PC-3 (cell line): Measurements from ENCODE around the gene EID3. TPM values are rescaled to one million over a fixed set of nuclear protein-coding genes. Genes with fewer than 3 reads are reported as not detected.

Experiments used
- ATAC-seq: fragments of 200-7000 bp; cut with Tn5 transposase; 2 replicates; pipeline ENCODE4 v1.9.1; 2020; ENCODE audit warnings: mild to moderate bottlenecking, moderate library complexity
- BruUV-seq: library from RNA; stranded (reverse); fragments of 400-500 nt; replicated peaks from 2 replicates; lab custom pipeline; 2021; lab: Mats Ljungman, UMichigan
- CTCF ChIA-PET: fragments of 300-600 bp; sonication (Branson Sonifier 250); formaldehyde crosslinking; loops from one replicate; lab custom pipeline; 2022; ENCODE audit warnings: antibody characterized with exemption; lab: Charles Lee
- POLR2A ChIA-PET: fragments of 300-600 bp; sonication (Branson Sonifier 250); formaldehyde crosslinking; loops from one replicate; lab custom pipeline; 2022; ENCODE audit warnings: antibody characterized with exemption; ENCODE audit not compliant: unreplicated experiment; lab: Charles Lee
- DNase-seq: peaks from one replicate; pipeline ENCODE4 v3.0.0-alpha.2; 2015
- H2AFZ ChIP-seq: fragments of 300-600 bp; sonication (generic); 2 replicates; pipeline ENCODE4 v1.6.0; 2016; ENCODE audit warnings: antibody characterized with exemption, low read length
- H3F3A ChIP-seq: fragments of 300-600 bp; sonication (generic); one replicate; pipeline ENCODE4 v1.6.0; 2017; ENCODE audit warnings: antibody characterized with exemption, low read length, control low read depth, mild to moderate bottlenecking; ENCODE audit not compliant: unreplicated experiment
- H3K27ac ChIP-seq: fragments of 300-600 bp; sonication (generic); 2 replicates; pipeline ENCODE4 v1.5.1; 2016; ENCODE audit warnings: mild to moderate bottlenecking, low read length
- H3K27me3 ChIP-seq: fragments of 300-600 bp; sonication (generic); 2 replicates; pipeline ENCODE4 v1.6.1; 2016; ENCODE audit warnings: low read length, mixed read lengths
- H3K36me3 ChIP-seq: fragments of 300-600 bp; sonication (generic); 2 replicates; pipeline ENCODE4 v1.6.1; 2016; ENCODE audit warnings: low read depth, mixed run types, low read length, mixed read lengths
- H3K4me1 ChIP-seq: fragments of 300-600 bp; sonication (generic); 2 replicates; pipeline ENCODE4 v1.5.1; 2016; ENCODE audit warnings: low read length; ENCODE audit not compliant: insufficient read depth
- H3K4me2 ChIP-seq: fragments of 300-600 bp; sonication (generic); 2 replicates; pipeline ENCODE4 v1.6.0; 2016; ENCODE audit warnings: low read length
- H3K4me3 ChIP-seq: fragments of 300-600 bp; sonication (generic); 2 replicates; pipeline ENCODE4 v1.5.1; 2016; ENCODE audit warnings: mild to moderate bottlenecking, low read length, mixed read lengths
- H3K79me2 ChIP-seq: fragments of 300-600 bp; sonication (generic); 2 replicates; pipeline ENCODE4 v1.6.1; 2017; ENCODE audit warnings: low read length, mixed read lengths
- H3K9ac ChIP-seq: fragments of 300-600 bp; sonication (generic); 2 replicates; pipeline ENCODE4 v1.6.0; 2016; ENCODE audit warnings: mild to moderate bottlenecking, low read length
- H3K9me2 ChIP-seq: fragments of 300-600 bp; sonication (generic); replicated peaks from 2 replicates; pipeline ENCODE4 v1.6.1; 2016; ENCODE audit warnings: mixed run types, low read length, mixed read lengths
- H3K9me3 ChIP-seq: fragments of 300-600 bp; sonication (generic); 2 replicates; pipeline ENCODE4 v1.6.1; 2016; ENCODE audit warnings: low read length, mixed read lengths
- H4K20me1 ChIP-seq: fragments of 300-600 bp; sonication (generic); 2 replicates; pipeline ENCODE4 v1.6.1; 2016; ENCODE audit warnings: low read length, mixed read lengths
- EZH2 ChIP-seq: fragments of 300-600 bp; sonication (generic); IDR thresholded peaks from one replicate; pipeline ENCODE4 v1.6.1; 2017; ENCODE audit warnings: antibody characterized with exemption, mild to moderate bottlenecking, low read length; ENCODE audit not compliant: unreplicated experiment
- EZH2phosphoT487 ChIP-seq: fragments of 300-600 bp; sonication (generic); IDR thresholded peaks from 2 replicates; pipeline ENCODE4 v1.6.1; 2018; ENCODE audit warnings: mild to moderate bottlenecking, antibody characterized with exemption, low read length, borderline replicate concordance
- intact Hi-C: fragments of 100-400 bp; cut with micrococcal nuclease; formaldehyde crosslinking; loops from 2 replicates; pipeline ENCODE4 v1.9.0; 2023
- total RNA-seq: library from RNA; depleted of rRNA; stranded (reverse); fragments of >200 nt; gene quantifications from 2 replicates; pipeline ENCODE4 v1.2.3, GENCODE V29; 2014
- TF ChIP-seq, protein P1 (sequence below): fragments of 300-600 bp; sonication (generic); conservative IDR thresholded peaks from 2 replicates; pipeline ENCODE4 v1.5.1; 2017; ENCODE audit warnings: antibody characterized with exemption, low read depth, mild to moderate bottlenecking, low read length

Gene EID3
- total RNA-seq, 1 experiment from 2014 or later, result 9.8 TPM

- Histone ChIP-seq H4K20me1 (peaks cover 88% of the 10 kb centered on the region), H3K4me1 (peaks cover 54% of the 10 kb centered on the region), H3K9ac (no peak overlapping the region), H2AFZ (no peak overlapping the region), H3K9me3 (no peaks in the 10 kb centered on the region), H3F3A (peaks cover 13% of the 10 kb centered on the region), H3K36me3 (peaks cover 79% of the 10 kb centered on the region), H3K79me2 (peaks cover 100% of the 10 kb centered on the region), H3K4me3 (no peak overlapping the region), H3K9me2 (no peaks in the 10 kb centered on the region), H3K27me3 (no peaks in the 10 kb centered on the region), H3K27ac (peak overlapping the region; percentile 22), H3K4me2 (peak overlapping the region; percentile 6; the same call in 1 of the 2 replicates)
- DNase-seq, result no peak
- no peak for ATAC-seq
- TF ChIP-seq EZH2phosphoT487, result no peak
- TF ChIP-seq, protein P1, sequence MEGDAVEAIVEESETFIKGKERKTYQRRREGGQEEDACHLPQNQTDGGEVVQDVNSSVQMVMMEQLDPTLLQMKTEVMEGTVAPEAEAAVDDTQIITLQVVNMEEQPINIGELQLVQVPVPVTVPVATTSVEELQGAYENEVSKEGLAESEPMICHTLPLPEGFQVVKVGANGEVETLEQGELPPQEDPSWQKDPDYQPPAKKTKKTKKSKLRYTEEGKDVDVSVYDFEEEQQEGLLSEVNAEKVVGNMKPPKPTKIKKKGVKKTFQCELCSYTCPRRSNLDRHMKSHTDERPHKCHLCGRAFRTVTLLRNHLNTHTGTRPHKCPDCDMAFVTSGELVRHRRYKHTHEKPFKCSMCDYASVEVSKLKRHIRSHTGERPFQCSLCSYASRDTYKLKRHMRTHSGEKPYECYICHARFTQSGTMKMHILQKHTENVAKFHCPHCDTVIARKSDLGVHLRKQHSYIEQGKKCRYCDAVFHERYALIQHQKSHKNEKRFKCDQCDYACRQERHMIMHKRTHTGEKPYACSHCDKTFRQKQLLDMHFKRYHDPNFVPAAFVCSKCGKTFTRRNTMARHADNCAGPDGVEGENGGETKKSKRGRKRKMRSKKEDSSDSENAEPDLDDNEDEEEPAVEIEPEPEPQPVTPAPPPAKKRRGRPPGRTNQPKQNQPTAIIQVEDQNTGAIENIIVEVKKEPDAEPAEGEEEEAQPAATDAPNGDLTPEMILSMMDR, result no peak
- TF ChIP-seq EZH2, result no peak
- intact Hi-C loops, result loop anchor here (10.0 kb wide), 1 partner anchor 245 kb away; the partner anchor contains the start of gene GLT8D2
- ChIA-PET POLR2A (interaction anchor here (0.5 to 0.6 kb wide), 3 partner anchors 86 to 207 kb away, joined by 3 to 6 read pairs (median 6); no protein-coding TSS in a partner anchor), CTCF (no interaction called here)
- BruUV-seq, result no TSS peak
Measured at GRCh38 chr12:104299842-104300481, 3.6 kb upstream of the EID3 start.

DNA sequence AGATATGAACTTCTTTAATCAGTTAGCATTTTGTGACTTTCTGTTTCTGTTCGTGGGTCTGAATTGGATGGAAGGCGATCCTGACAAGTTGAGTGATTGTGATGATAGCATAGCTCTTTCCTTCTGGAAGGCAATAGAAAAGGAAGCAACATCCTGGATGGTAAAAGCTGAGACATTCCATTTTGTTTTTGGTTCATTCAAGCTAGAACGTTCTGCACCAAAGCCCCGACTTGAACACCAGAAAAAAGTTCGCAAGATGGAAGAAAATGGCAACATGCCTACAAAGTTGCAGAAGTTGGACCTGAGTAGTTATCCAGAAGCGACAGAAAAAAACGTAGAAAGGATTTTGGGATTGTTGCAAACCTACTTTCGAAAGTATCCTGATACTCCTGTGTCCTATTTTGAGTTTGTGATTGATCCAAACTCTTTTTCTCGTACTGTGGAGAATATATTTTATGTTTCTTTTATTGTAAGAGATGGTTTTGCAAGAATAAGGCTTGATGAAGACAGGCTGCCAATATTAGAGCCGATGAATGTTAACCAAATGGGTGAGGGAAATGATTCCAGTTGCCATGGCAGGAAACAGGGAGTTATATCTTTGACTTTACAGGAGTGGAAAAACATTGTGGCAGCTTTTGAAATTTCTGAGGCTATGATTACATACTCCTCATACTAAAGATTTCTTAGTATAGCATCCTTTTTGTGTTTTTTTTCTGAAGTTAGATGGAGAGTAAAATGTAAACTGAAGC is 896 bp downstream of the EID3 start:
- H3F3A ChIP-seq, result peaks cover 27% of the 10 kb centered on the region
- no TSS peak for BruUV-seq
- H3K36me3 ChIP-seq, result peaks cover 75% of the 10 kb centered on the region
- no peaks in the 10 kb centered on the region for H3K9me2 ChIP-seq
- no peaks in the 10 kb centered on the region for H3K27me3 ChIP-seq
- ATAC-seq, result no peak
- no peak overlapping the region for H3K27ac ChIP-seq
- no peak overlapping the region for H3K9ac ChIP-seq
- no peaks in the 10 kb centered on the region for H3K9me3 ChIP-seq
- TF ChIP-seq EZH2phosphoT487 (no peak), EZH2 (no peak)
- TF ChIP-seq, protein P1, result no peak
- intact Hi-C loops, result loop anchor here (10.0 kb wide), 1 partner anchor 250 kb away; the partner anchor contains the start of gene GLT8D2
- no peak overlapping the region for H2AFZ ChIP-seq
- no peak overlapping the region for H3K4me3 ChIP-seq
- no peak for DNase-seq
- peaks cover 87% of the 10 kb centered on the region for H4K20me1 ChIP-seq
- peaks cover 99% of the 10 kb centered on the region for H3K79me2 ChIP-seq
- CTCF ChIA-PET, result no interaction called here
- H3K4me1 ChIP-seq, result peaks cover 23% of the 10 kb centered on the region
- H3K4me2 ChIP-seq, result no peak overlapping the region
- POLR2A ChIA-PET, result no interaction called here
